Measurements from ENCODE around the gene MUC5B.

- TF ChIP-seq POLR2A (IDR thresholded peaks at IDR 0.05) (no peak), CTCF (IDR thresholded peaks at IDR 0.05) (no peak)
Observed at GRCh38 chr11:1179641-1180040, 43.2 kb upstream of the MUC5B start.
